IMR-90 (cell line): ENCODE measurements around the gene SDCCAG8. TPM values are rescaled to one million over a fixed set of nuclear protein-coding genes. Genes with fewer than 3 reads are reported as not detected.
A peak's percentile ranks its signal among the peaks of the same experiment; 100 is the strongest.

ENCODE experiments used
- ATAC-seq: fragments of 200-7000 bp; cut with Tn5 transposase; 2 replicates; pipeline ENCODE4 v1.9.1; 2020; ENCODE audit warnings: low read depth, mild to moderate bottlenecking, moderate library complexity
- BruUV-seq: library from RNA; stranded (reverse); fragments of 400-500 nt; replicated peaks from 2 replicates; lab custom pipeline; 2021; lab: Mats Ljungman, UMichigan
- CTCF ChIA-PET: fragments of 300-600 bp; formaldehyde crosslinking; extraction: SDS; loops from one replicate; lab custom pipeline; 2021; ENCODE audit warnings: antibody characterized with exemption; lab: Yijun Ruan, JAX
- POLR2A ChIA-PET: fragments of 300-600 bp; sonication (Branson Sonifier 250); formaldehyde crosslinking; loops from one replicate; lab custom pipeline; 2022; ENCODE audit warnings: antibody characterized with exemption; ENCODE audit not compliant: unreplicated experiment; lab: Charles Lee
- DNase-seq: peaks from one replicate; pipeline ENCODE4 v3.0.0; 2013
- H2AFZ ChIP-seq: replicated peaks from 2 replicates; pipeline ENCODE3; 2013; ENCODE audit warnings: low read length, mild to moderate bottlenecking; ENCODE audit not compliant: poor library complexity
- H2AK5ac ChIP-seq: 2 replicates; pipeline ENCODE4 v1.6.1; 2013; ENCODE audit warnings: low read depth, low read length, inconsistent platforms
- H2AK9ac ChIP-seq: replicated peaks from 2 replicates; pipeline ENCODE3; 2013; ENCODE audit warnings: mild to moderate bottlenecking, low read depth, low read length, moderate library complexity; ENCODE audit not compliant: poor library complexity
- H2BK120ac ChIP-seq: 2 replicates; pipeline ENCODE4 v1.6.1; 2013; ENCODE audit warnings: low read depth, low read length, inconsistent platforms
- H2BK15ac ChIP-seq: 3 replicates; pipeline ENCODE4 v1.6.1; 2013; ENCODE audit warnings: low read depth, low read length, inconsistent platforms
- H2BK20ac ChIP-seq: 2 replicates; pipeline ENCODE4 v1.6.1; 2013; ENCODE audit warnings: low read depth, mild to moderate bottlenecking, inconsistent platforms, low read length, moderate library complexity
- H2BK5ac ChIP-seq: 2 replicates; pipeline ENCODE4 v1.6.1; 2013; ENCODE audit warnings: mild to moderate bottlenecking, low read depth, low read length, inconsistent platforms; ENCODE audit not compliant: poor library complexity, severe bottlenecking
- H3K14ac ChIP-seq: replicated peaks from 2 replicates; pipeline ENCODE4 v1.6.1; 2013; ENCODE audit warnings: low read depth, low read length, inconsistent platforms
- H3K18ac ChIP-seq: 2 replicates; pipeline ENCODE4 v1.6.1; 2013; ENCODE audit warnings: low read depth, low read length, control low read depth
- H3K23ac ChIP-seq: 2 replicates; pipeline ENCODE4 v1.6.1; 2013; ENCODE audit warnings: low read depth, low read length, inconsistent platforms
- H3K27ac ChIP-seq: 2 replicates; pipeline ENCODE4 v1.5.1; 2013; ENCODE audit warnings: mild to moderate bottlenecking, control low read depth, low read length; ENCODE audit not compliant: insufficient read depth
- H3K27me3 ChIP-seq: 2 replicates; pipeline ENCODE4 v1.6.1; 2013; ENCODE audit warnings: low read length; ENCODE audit not compliant: control insufficient read depth, insufficient read depth
- H3K36me3 ChIP-seq: 2 replicates; pipeline ENCODE4 v1.6.1; 2013; ENCODE audit warnings: low read length, mixed read lengths; ENCODE audit not compliant: control insufficient read depth, insufficient read depth
- H3K4ac ChIP-seq: 2 replicates; pipeline ENCODE4 v1.6.1; 2013; ENCODE audit warnings: low read depth, low read length, inconsistent platforms
- H3K4me1 ChIP-seq: 2 replicates; pipeline ENCODE4 v1.6.1; 2013; ENCODE audit warnings: low read length, mixed read lengths; ENCODE audit not compliant: control insufficient read depth, insufficient read depth
- H3K4me2 ChIP-seq: 2 replicates; pipeline ENCODE4 v1.6.1; 2013; ENCODE audit warnings: low read depth, mild to moderate bottlenecking, control low read depth, low read length, moderate library complexity
- H3K4me3 ChIP-seq: 2 replicates; pipeline ENCODE4 v1.5.1; 2013; ENCODE audit warnings: low read depth, mild to moderate bottlenecking, control low read depth, low read length, moderate library complexity; ENCODE audit not compliant: insufficient read depth
- H3K56ac ChIP-seq: 2 replicates; pipeline ENCODE4 v1.6.1; 2013; ENCODE audit warnings: low read length, inconsistent platforms; ENCODE audit not compliant: insufficient read depth; ENCODE audit errors: extremely low read depth
- H3K79me1 ChIP-seq, 2 experiments: 2 replicates each; pipeline ENCODE4 v1.6.1; 2013; ENCODE audit warnings: low read length in 2 of 2, inconsistent platforms in 1 of 2, low read depth in 1 of 2
- H3K9ac ChIP-seq: 2 replicates; pipeline ENCODE4 v1.6.1; 2013; ENCODE audit warnings: low read depth, low read length, control low read depth
- H3K9me1 ChIP-seq: 2 replicates; pipeline ENCODE4 v1.6.1; 2013; ENCODE audit warnings: low read length, inconsistent platforms; ENCODE audit not compliant: insufficient read depth
- H3K9me3 ChIP-seq: 2 replicates; pipeline ENCODE4 v1.6.1; 2013; ENCODE audit warnings: low read length; ENCODE audit not compliant: control insufficient read depth, insufficient read depth
- H4K20me1 ChIP-seq: 2 replicates; pipeline ENCODE4 v1.6.1; 2013; ENCODE audit warnings: low read length, inconsistent platforms; ENCODE audit not compliant: insufficient read depth
- H4K5ac ChIP-seq: 2 replicates; pipeline ENCODE4 v1.6.1; 2013; ENCODE audit warnings: mild to moderate bottlenecking, low read depth, low read length, control low read depth
- H4K8ac ChIP-seq, 2 experiments: 2 replicates each; pipeline ENCODE4 v1.6.1; 2013; ENCODE audit warnings: low read depth in 2 of 2, low read length in 2 of 2, control low read depth in 1 of 2, inconsistent platforms in 1 of 2
- H4K91ac ChIP-seq: 2 replicates; pipeline ENCODE4 v1.6.1; 2013; ENCODE audit warnings: low read depth, low read length, inconsistent platforms; ENCODE audit not compliant: insufficient read depth
- BHLHE40 ChIP-seq: fragments of 150-350 bp; IDR thresholded peaks from 2 replicates; pipeline ENCODE4 v1.6.1; 2016; ENCODE audit warnings: mild to moderate bottlenecking, low read depth, low read length
- CHD1 ChIP-seq: IDR thresholded peaks from 2 replicates; pipeline ENCODE4 v1.6.1; 2012; ENCODE audit warnings: low read depth, low read length, improper control_type of control experiment
- FOS ChIP-seq: fragments of 150-350 bp; IDR thresholded peaks from 2 replicates; pipeline ENCODE4 v1.6.1; 2016; ENCODE audit warnings: low read depth, low read length
- RAD21 ChIP-seq: IDR thresholded peaks from 2 replicates; pipeline ENCODE4 v1.6.1; 2012; ENCODE audit warnings: low read length, improper control_type of control experiment
- RCOR1 ChIP-seq: IDR thresholded peaks from 2 replicates; pipeline ENCODE4 v1.6.1; 2012; ENCODE audit warnings: mild to moderate bottlenecking, low read length, improper control_type of control experiment; ENCODE audit not compliant: insufficient replicate concordance
- SMC3 ChIP-seq: fragments of 150-350 bp; IDR thresholded peaks from 2 replicates; pipeline ENCODE4 v1.6.1; 2016; ENCODE audit warnings: low read depth, mild to moderate bottlenecking, antibody characterized with exemption, low read length, moderate library complexity
- WGBS, 2 experiments: methylation state at CpG; one replicate each; pipeline versions ENCODE4 v1.1.5 to v1.1.7; 2013; ENCODE audit warnings: missing lambda C conversion rate in 2 of 2; ENCODE audit not compliant: insufficient read length in 1 of 2; ENCODE audit errors: extremely low coverage in 2 of 2; 5-methylcytosine and 5-hydroxymethylcytosine counted together
- dilution Hi-C: fragments of 300-500 bp; cut with HindIII; formaldehyde crosslinking; loops from one replicate; pipeline ENCODE4 v1.14.3; 2018; ENCODE audit warnings: low sequenced_read_pairs; ENCODE audit not compliant: unreplicated experiment
- in situ Hi-C: fragments of 300-500 bp; cut with MboI; formaldehyde crosslinking; loops from 3 replicates; pipeline ENCODE4 v1.14.3; 2019; ENCODE audit warnings: low sequenced_read_pairs, inconsistent platforms, mixed read lengths
- intact Hi-C: fragments of 100-400 bp; cut with micrococcal nuclease; formaldehyde crosslinking; loops from 2 replicates; pipeline ENCODE4 v1.10.0; 2022
- polyA plus RNA-seq, 3 experiments: library from polyadenylated mRNA; depleted of rRNA; stranded (reverse); fragments of >200 nt; gene quantifications; 2 replicates each; pipeline ENCODE4 v1.2.3, GENCODE V29; 2012; ENCODE audit warnings: low replicate concordance in 1 of 3
- total RNA-seq: library from RNA; depleted of rRNA; stranded (reverse); fragments of >200 nt; gene quantifications from 2 replicates; pipeline ENCODE4 v1.2.3, GENCODE V29; 2012
- TF ChIP-seq, protein P1 (sequence below): fragments of 150-350 bp; IDR thresholded peaks from 2 replicates; pipeline ENCODE4 v1.6.1; 2016; ENCODE audit warnings: low read depth, mild to moderate bottlenecking, low read length, moderate library complexity, borderline replicate concordance

Gene SDCCAG8
- total and polyA plus RNA-seq, 2 of the 4 experiments (the other 2 are of a cell fraction) = 25.2 to 46.8 TPM

DNA sequence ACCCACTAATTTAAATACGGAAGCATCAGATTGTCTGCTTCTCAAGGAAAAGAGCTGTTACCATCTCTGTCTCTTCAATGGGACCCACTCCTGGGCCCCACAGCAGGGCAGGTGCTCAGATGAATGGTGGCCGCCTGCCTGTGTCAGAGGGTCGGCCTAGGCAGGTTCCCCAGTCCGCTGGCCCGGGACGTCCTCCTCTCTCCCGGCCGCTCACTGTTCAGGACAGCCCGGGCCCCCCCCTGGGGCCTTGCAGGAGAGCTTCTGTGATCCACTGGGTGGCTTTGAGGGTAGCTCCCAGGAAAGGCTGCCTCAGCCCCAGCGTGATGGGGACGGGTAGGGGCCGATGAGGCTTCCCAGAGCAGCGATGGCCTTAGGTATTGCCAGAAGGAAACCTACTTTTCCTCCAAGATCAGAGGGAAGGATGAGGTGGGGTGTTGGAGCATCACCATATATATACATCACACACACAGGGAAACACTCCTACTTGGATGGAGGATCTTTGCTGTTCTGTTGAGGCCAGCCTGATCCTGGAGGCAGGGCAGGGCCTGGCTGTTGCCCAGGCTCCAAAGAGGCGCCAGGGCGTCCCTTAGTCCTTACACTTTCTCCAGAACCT is 231.3 kb downstream of the SDCCAG8 start:
- peaks cover 10% of the 10 kb centered on the region; the same call in 1 of the 2 replicates for H3K4me1 ChIP-seq
- H3K9me3 ChIP-seq = no peaks in the 10 kb centered on the region
- no peak overlapping the region for H3K4me2 ChIP-seq
- H3K27ac ChIP-seq = no peak overlapping the region
- peaks cover 3% of the 10 kb centered on the region; the same call in 1 of the 2 replicates for H3K9me1 ChIP-seq
- intact Hi-C loops = no loop called here
- no TSS peak for BruUV-seq
- TF ChIP-seq, protein P1, sequence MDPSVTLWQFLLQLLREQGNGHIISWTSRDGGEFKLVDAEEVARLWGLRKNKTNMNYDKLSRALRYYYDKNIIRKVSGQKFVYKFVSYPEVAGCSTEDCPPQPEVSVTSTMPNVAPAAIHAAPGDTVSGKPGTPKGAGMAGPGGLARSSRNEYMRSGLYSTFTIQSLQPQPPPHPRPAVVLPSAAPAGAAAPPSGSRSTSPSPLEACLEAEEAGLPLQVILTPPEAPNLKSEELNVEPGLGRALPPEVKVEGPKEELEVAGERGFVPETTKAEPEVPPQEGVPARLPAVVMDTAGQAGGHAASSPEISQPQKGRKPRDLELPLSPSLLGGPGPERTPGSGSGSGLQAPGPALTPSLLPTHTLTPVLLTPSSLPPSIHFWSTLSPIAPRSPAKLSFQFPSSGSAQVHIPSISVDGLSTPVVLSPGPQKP = no peak
- TF ChIP-seq CHD1 = no peak
- no peak for TF ChIP-seq FOS
- TF ChIP-seq RAD21 = no peak
- no peak for TF ChIP-seq RCOR1
- TF ChIP-seq SMC3 = no peak
- TF ChIP-seq BHLHE40 = no peak
- H3K23ac ChIP-seq = no peak overlapping the region
- ChIA-PET POLR2A (no interaction called here), CTCF (no interaction called here)
- ATAC-seq = no peak
- WGBS, 2 experiments = no CpG with 5 or more reads among the region's 15 CpGs
- H2AK9ac ChIP-seq = no peak overlapping the region
- H2BK15ac ChIP-seq = no peak overlapping the region
- H3K56ac ChIP-seq = no peak overlapping the region
- no peak overlapping the region for H3K9ac ChIP-seq
- no peak overlapping the region for H3K4me3 ChIP-seq
- no peak overlapping the region for H2BK120ac ChIP-seq
- peaks cover 0 to 4% of the 10 kb centered on the region in 2 experiments; a peak in 1 of 4 replicates for H3K79me1 ChIP-seq
- H4K91ac ChIP-seq = no peak overlapping the region
- H2AK5ac ChIP-seq = no peak overlapping the region
- no peaks in the 10 kb centered on the region for H4K20me1 ChIP-seq
- no peak overlapping the region for H2BK20ac ChIP-seq
- no peak overlapping the region for H3K18ac ChIP-seq
- in situ Hi-C loops = loop anchor here (25.0 kb wide), 1 partner anchor 800 kb away; no protein-coding TSS in a partner anchor
- no peak overlapping the region for H4K5ac ChIP-seq
- H3K27me3 ChIP-seq = no peaks in the 10 kb centered on the region
- dilution Hi-C loops = no loop called here
- H2AFZ ChIP-seq = peak overlapping the region; percentile 54
- no peak overlapping the region for H2BK5ac ChIP-seq
- H3K36me3 ChIP-seq = no peaks in the 10 kb centered on the region; the same call in 1 of the 2 replicates
- no peak overlapping the region for H3K14ac ChIP-seq
- no peak for DNase-seq
- no peak overlapping the region for H3K4ac ChIP-seq
- H4K8ac ChIP-seq = no peak overlapping the region
